ENCODE data around the gene MEI1.
A peak's percentile ranks its signal among the peaks of the same experiment; 100 is the strongest.
"Not testable (repeated sequence)": the region's sequence is repeated elsewhere in the genome, so short reads cannot be mapped to it uniquely, and the experiment has no call there.

MEI1 gene

GRCh38 chr22:41683616-41684015 lies 15.7 kb upstream of the MEI1 start:
- DNase-seq = no peak

- no peak for DNase-seq
Observed at GRCh38 chr22:41684194-41684593, 15.1 kb upstream of the MEI1 start.

- not testable (repeated sequence) for DNase-seq
Observed at GRCh38 chr22:41686890-41687289, 12.4 kb upstream of the MEI1 start.

GRCh38 chr22:41687901-41688364 lies 11.4 kb upstream of the MEI1 start:
- peak; percentile 32 for DNase-seq

GRCh38 chr22:41688365-41689211 lies 10.7 kb upstream of the MEI1 start, which contains the start of gene SNU13:
Gene SNU13 (minus strand): TSS chr22:41688867. CDS start chr22:41688796, 71 bp downstream.
- peak; percentile 86 for DNase-seq

GRCh38 chr22:41690476-41690875 lies 8.8 kb upstream of the MEI1 start:
- DNase-seq = no peak

GRCh38 chr22:41695211-41695610 lies 4.1 kb upstream of the MEI1 start:
- no peak for DNase-seq

GRCh38 chr22:41696703-41697102 lies 2.6 kb upstream of the MEI1 start:
- no peak for DNase-seq

GRCh38 chr22:41697126-41697775 lies 2.1 kb upstream of the MEI1 start:
- DNase-seq = peak; percentile 80

GRCh38 chr22:41700108-41700364 lies 733 bp downstream of the MEI1 start:
- DNase-seq = no peak

GRCh38 chr22:41702763-41703162 lies 3.5 kb downstream of the MEI1 start:
- DNase-seq = no peak

- DNase-seq = no peak
Observed at GRCh38 chr22:41709341-41709740, 10.0 kb downstream of the MEI1 start.

- no peak for DNase-seq
Observed at GRCh38 chr22:41713004-41713403, 13.7 kb downstream of the MEI1 start.

GRCh38 chr22:41722496-41722895 lies 23.2 kb downstream of the MEI1 start:
- no peak for DNase-seq

- DNase-seq = no peak
Observed at GRCh38 chr22:41725510-41726110, 26.3 kb downstream of the MEI1 start.

GRCh38 chr22:41731609-41732008 lies 32.3 kb downstream of the MEI1 start:
- DNase-seq = no peak

- no peak for DNase-seq
Observed at GRCh38 chr22:41732096-41732772, 32.9 kb downstream of the MEI1 start.

- not testable (repeated sequence) for DNase-seq
Observed at GRCh38 chr22:41733241-41733640, 33.9 kb downstream of the MEI1 start.

GRCh38 chr22:41739576-41739975 lies 40.3 kb downstream of the MEI1 start:
- no peak for DNase-seq

- no peak for DNase-seq
Observed at GRCh38 chr22:41742918-41743317, 43.6 kb downstream of the MEI1 start.

- DNase-seq = no peak
Observed at GRCh38 chr22:41745968-41746367, 46.7 kb downstream of the MEI1 start.

- DNase-seq = peak; percentile 27
Observed at GRCh38 chr22:41746567-41747400, 47.5 kb downstream of the MEI1 start.

All from KG1 (cell line).